ENCODE data around the gene JAG1.

JAG1 gene

GRCh38 chr20:10673842-10674683, at the start of gene JAG1:
JAG1 (minus strand) TSS chr20:10673999; CDS start chr20:10673530, 469 bp downstream.
- H3K4me3 Mint-ChIP-seq: peak within 1 kb of the TSS; percentile 93
- peaks cover 22% of the 10 kb centered on the region for H3K4me1 Mint-ChIP-seq (ENCODE audit: low read depth)
- peak; percentile 88 for DNase-seq (ENCODE audit: low spot score)
- no peaks in the 10 kb centered on the region for H3K9me3 Mint-ChIP-seq
- H3K27ac Mint-ChIP-seq: peak within 1 kb of the TSS; percentile 80
- H3K36me3 Mint-ChIP-seq (ENCODE audit: low read depth): no peaks in the 10 kb centered on the region
- peaks cover 73% of the 10 kb centered on the region for H3K27me3 Mint-ChIP-seq (ENCODE audit: low read depth)

GRCh38 chr20:10721976-10722375, 48.2 kb upstream of the JAG1 start:
- Mint-ChIP-seq H3K27me3 (ENCODE audit: low read depth) (peaks cover 14% of the 10 kb centered on the region), H3K4me1 (ENCODE audit: low read depth) (no peaks in the 10 kb centered on the region), H3K4me3 (no peak overlapping the region), H3K9me3 (no peaks in the 10 kb centered on the region), H3K36me3 (ENCODE audit: low read depth) (no peaks in the 10 kb centered on the region), H3K27ac (no peak overlapping the region)
- no peak for DNase-seq (ENCODE audit: low spot score)

- H3K4me1 Mint-ChIP-seq (ENCODE audit: low read depth): no peaks in the 10 kb centered on the region
These were observed 47.5 kb upstream of the JAG1 start for GRCh38 chr20:10721137-10721896.

GRCh38 chr20:10720565-10720964, 46.8 kb upstream of the JAG1 start:
- Mint-ChIP-seq H3K27me3 (ENCODE audit: low read depth) (peaks cover 14% of the 10 kb centered on the region), H3K27ac (no peak overlapping the region), H3K4me3 (no peak overlapping the region), H3K4me1 (ENCODE audit: low read depth) (no peaks in the 10 kb centered on the region), H3K9me3 (no peaks in the 10 kb centered on the region), H3K36me3 (ENCODE audit: low read depth) (no peaks in the 10 kb centered on the region)
- DNase-seq (ENCODE audit: low spot score): no peak

More at GRCh38 chr20:10721137-10721896, 47.5 kb upstream of the JAG1 start:
- DNase-seq (ENCODE audit: low spot score): no peak
- no peaks in the 10 kb centered on the region for H3K9me3 Mint-ChIP-seq
- H3K36me3 Mint-ChIP-seq (ENCODE audit: low read depth): no peaks in the 10 kb centered on the region
- H3K27me3 Mint-ChIP-seq (ENCODE audit: low read depth): peaks cover 14% of the 10 kb centered on the region
- no peak overlapping the region for H3K27ac Mint-ChIP-seq
- H3K4me3 Mint-ChIP-seq: no peak overlapping the region

GRCh38 chr20:10719740-10720385, 46.1 kb upstream of the JAG1 start:
- H3K4me1 Mint-ChIP-seq (ENCODE audit: low read depth): no peaks in the 10 kb centered on the region
- peaks cover 14% of the 10 kb centered on the region for H3K27me3 Mint-ChIP-seq (ENCODE audit: low read depth)
- H3K27ac Mint-ChIP-seq: no peak overlapping the region
- no peak overlapping the region for H3K4me3 Mint-ChIP-seq
- no peaks in the 10 kb centered on the region for H3K9me3 Mint-ChIP-seq
- DNase-seq (ENCODE audit: low spot score): no peak
- no peaks in the 10 kb centered on the region for H3K36me3 Mint-ChIP-seq (ENCODE audit: low read depth)

- Mint-ChIP-seq H3K27ac (no peak overlapping the region), H3K27me3 (ENCODE audit: low read depth) (peaks cover 14% of the 10 kb centered on the region), H3K4me1 (ENCODE audit: low read depth) (no peaks in the 10 kb centered on the region), H3K4me3 (no peak overlapping the region), H3K9me3 (no peaks in the 10 kb centered on the region), H3K36me3 (ENCODE audit: low read depth) (no peaks in the 10 kb centered on the region)
- no peak for DNase-seq (ENCODE audit: low spot score)
These were observed 44.9 kb upstream of the JAG1 start for GRCh38 chr20:10718661-10719060.

- Mint-ChIP-seq H3K4me3 (no peak overlapping the region), H3K4me1 (ENCODE audit: low read depth) (no peaks in the 10 kb centered on the region)
These were observed 43.1 kb upstream of the JAG1 start for GRCh38 chr20:10716855-10717254.

GRCh38 chr20:10715035-10715434, 41.2 kb upstream of the JAG1 start:
- DNase-seq (ENCODE audit: low spot score): no peak
- H3K27ac Mint-ChIP-seq: no peak overlapping the region

More at GRCh38 chr20:10716855-10717254, 43.1 kb upstream of the JAG1 start:
- no peaks in the 10 kb centered on the region for H3K9me3 Mint-ChIP-seq
- H3K27me3 Mint-ChIP-seq (ENCODE audit: low read depth): peaks cover 7% of the 10 kb centered on the region
- no peak for DNase-seq (ENCODE audit: low spot score)
- H3K36me3 Mint-ChIP-seq (ENCODE audit: low read depth): no peaks in the 10 kb centered on the region
- H3K27ac Mint-ChIP-seq: no peak overlapping the region

GRCh38 chr20:10714236-10714975, 40.6 kb upstream of the JAG1 start:
- Mint-ChIP-seq H3K36me3 (ENCODE audit: low read depth) (no peaks in the 10 kb centered on the region), H3K27ac (no peak overlapping the region), H3K4me3 (no peak overlapping the region), H3K27me3 (ENCODE audit: low read depth) (no peaks in the 10 kb centered on the region), H3K9me3 (no peaks in the 10 kb centered on the region), H3K4me1 (ENCODE audit: low read depth) (no peaks in the 10 kb centered on the region)
- DNase-seq (ENCODE audit: low spot score): no peak

More at GRCh38 chr20:10715035-10715434, 41.2 kb upstream of the JAG1 start:
- no peaks in the 10 kb centered on the region for H3K36me3 Mint-ChIP-seq (ENCODE audit: low read depth)
- H3K4me3 Mint-ChIP-seq: no peak overlapping the region
- no peaks in the 10 kb centered on the region for H3K4me1 Mint-ChIP-seq (ENCODE audit: low read depth)
- no peaks in the 10 kb centered on the region for H3K9me3 Mint-ChIP-seq
- H3K27me3 Mint-ChIP-seq (ENCODE audit: low read depth): no peaks in the 10 kb centered on the region

GRCh38 chr20:10713161-10713560, 39.4 kb upstream of the JAG1 start:
- H3K27me3 Mint-ChIP-seq (ENCODE audit: low read depth): no peaks in the 10 kb centered on the region
- H3K9me3 Mint-ChIP-seq: no peaks in the 10 kb centered on the region
- no peak overlapping the region for H3K4me3 Mint-ChIP-seq
- DNase-seq (ENCODE audit: low spot score): no peak
- no peak overlapping the region for H3K27ac Mint-ChIP-seq
- no peaks in the 10 kb centered on the region for H3K4me1 Mint-ChIP-seq (ENCODE audit: low read depth)
- H3K36me3 Mint-ChIP-seq (ENCODE audit: low read depth): no peaks in the 10 kb centered on the region

- Mint-ChIP-seq H3K4me3 (no peak overlapping the region), H3K9me3 (no peaks in the 10 kb centered on the region), H3K4me1 (ENCODE audit: low read depth) (no peaks in the 10 kb centered on the region), H3K27me3 (ENCODE audit: low read depth) (no peaks in the 10 kb centered on the region), H3K27ac (no peak overlapping the region), H3K36me3 (ENCODE audit: low read depth) (no peaks in the 10 kb centered on the region)
- DNase-seq (ENCODE audit: low spot score): no peak
These were observed 38.2 kb upstream of the JAG1 start for GRCh38 chr20:10711903-10712451.

- Mint-ChIP-seq H3K9me3 (no peaks in the 10 kb centered on the region), H3K4me3 (no peak overlapping the region), H3K36me3 (ENCODE audit: low read depth) (no peaks in the 10 kb centered on the region), H3K27me3 (ENCODE audit: low read depth) (no peaks in the 10 kb centered on the region), H3K4me1 (ENCODE audit: low read depth) (no peaks in the 10 kb centered on the region), H3K27ac (no peak overlapping the region)
- DNase-seq (ENCODE audit: low spot score): no peak
These were observed 37.4 kb upstream of the JAG1 start for GRCh38 chr20:10710991-10711775.

- Mint-ChIP-seq H3K4me3 (no peak overlapping the region), H3K9me3 (no peaks in the 10 kb centered on the region), H3K36me3 (ENCODE audit: low read depth) (no peaks in the 10 kb centered on the region), H3K27me3 (ENCODE audit: low read depth) (peaks cover 2% of the 10 kb centered on the region), H3K27ac (no peak overlapping the region), H3K4me1 (ENCODE audit: low read depth) (no peaks in the 10 kb centered on the region)
- DNase-seq (ENCODE audit: low spot score): no peak
These were observed 36.1 kb upstream of the JAG1 start for GRCh38 chr20:10709916-10710315.

Data from T-helper 2 cell treated with Interferon-gamma antibody and Interleukin-4, amounts not matched to agents 5 μg/mL and 100 μg/mL, for 36 hours (primary cell).